GM23338 (cell line): ENCODE results near the gene NFIB.
A peak's percentile ranks its signal among the peaks of the same experiment; 100 is the strongest.

Source experiments
- CREB1 ChIP-seq: fragments of 250-450 bp; sonication (Bioruptor Pico); IDR thresholded peaks from 2 replicates; pipeline ENCODE4 v1.5.0; 2020; ENCODE audit warnings: low read depth, mild to moderate bottlenecking, moderate library complexity
- EZH2 ChIP-seq: fragments of 200-600 bp; sonication (generic); IDR thresholded peaks from one replicate; pipeline ENCODE4 v1.8.0; 2017; ENCODE audit warnings: antibody characterized with exemption, mild to moderate bottlenecking, low read depth; ENCODE audit not compliant: unreplicated experiment
- EZH2phosphoT487 ChIP-seq: fragments of 200-600 bp; sonication (generic); IDR thresholded peaks from one replicate; pipeline ENCODE4 v1.8.1; 2018; ENCODE audit warnings: antibody characterized with exemption; ENCODE audit not compliant: unreplicated experiment
- JUNB ChIP-seq: IDR thresholded peaks from one replicate; pipeline ENCODE4 v1.6.1; 2016; ENCODE audit warnings: antibody characterized with exemption; ENCODE audit not compliant: unreplicated experiment
- NANOG ChIP-seq: IDR thresholded peaks from 2 replicates; pipeline ENCODE4 v1.6.1; 2016; ENCODE audit warnings: antibody characterized with exemption, borderline replicate concordance
- POLR2AphosphoS5 ChIP-seq: IDR thresholded peaks from 2 replicates; pipeline ENCODE4 v1.6.1; 2016; ENCODE audit warnings: antibody characterized with exemption, low read depth
- STAT1 ChIP-seq: IDR thresholded peaks from one replicate; pipeline ENCODE4 v1.6.1; 2016; ENCODE audit warnings: antibody characterized with exemption; ENCODE audit not compliant: unreplicated experiment
- ZNF114 ChIP-seq: fragments of 250-450 bp; sonication (Bioruptor Pico); IDR thresholded peaks from 2 replicates; pipeline ENCODE4 v1.5.0; 2020; ENCODE audit warnings: mild to moderate bottlenecking, moderate library complexity
- ZNF331 ChIP-seq: fragments of 250-450 bp; sonication (Bioruptor Pico); IDR thresholded peaks from 2 replicates; pipeline ENCODE4 v1.5.0; 2020; ENCODE audit warnings: low read depth, mild to moderate bottlenecking, moderate library complexity
- TF ChIP-seq, protein P1 (sequence below), 2 experiments: fragments of 200-600 bp in 1 of 2; sonication (generic) in 1 of 2; conservative IDR thresholded peaks; 2 replicates each; pipeline versions ENCODE4 v1.5.1 to v1.6.1; 2016 to 2017; ENCODE audit warnings: antibody characterized with exemption in 2 of 2, low read depth in 2 of 2, mild to moderate bottlenecking in 2 of 2, moderate library complexity in 1 of 2
- TF ChIP-seq, protein P2 (sequence below): IDR thresholded peaks from one replicate; pipeline ENCODE4 v1.6.1; 2018; ENCODE audit warnings: antibody characterized with exemption; ENCODE audit not compliant: unreplicated experiment
- TF ChIP-seq, protein P3 (sequence below): IDR thresholded peaks from 2 replicates; pipeline ENCODE4 v1.6.1; 2016; ENCODE audit warnings: antibody characterized with exemption

DNA sequence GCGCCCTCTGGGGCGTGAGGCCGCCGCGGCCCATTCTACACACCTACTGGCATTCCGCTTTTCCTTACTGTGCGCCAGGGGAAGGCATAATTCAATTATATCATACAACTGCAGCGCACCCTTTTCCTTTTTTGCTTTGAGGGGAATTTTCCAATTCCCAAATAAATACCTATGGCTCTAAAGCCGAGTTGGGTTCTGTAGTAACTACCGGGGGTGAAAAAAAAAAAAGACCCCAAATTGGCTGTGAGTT is 34.1 kb upstream of the NFIB start:
- no peak for TF ChIP-seq CREB1
- TF ChIP-seq, protein P1, sequence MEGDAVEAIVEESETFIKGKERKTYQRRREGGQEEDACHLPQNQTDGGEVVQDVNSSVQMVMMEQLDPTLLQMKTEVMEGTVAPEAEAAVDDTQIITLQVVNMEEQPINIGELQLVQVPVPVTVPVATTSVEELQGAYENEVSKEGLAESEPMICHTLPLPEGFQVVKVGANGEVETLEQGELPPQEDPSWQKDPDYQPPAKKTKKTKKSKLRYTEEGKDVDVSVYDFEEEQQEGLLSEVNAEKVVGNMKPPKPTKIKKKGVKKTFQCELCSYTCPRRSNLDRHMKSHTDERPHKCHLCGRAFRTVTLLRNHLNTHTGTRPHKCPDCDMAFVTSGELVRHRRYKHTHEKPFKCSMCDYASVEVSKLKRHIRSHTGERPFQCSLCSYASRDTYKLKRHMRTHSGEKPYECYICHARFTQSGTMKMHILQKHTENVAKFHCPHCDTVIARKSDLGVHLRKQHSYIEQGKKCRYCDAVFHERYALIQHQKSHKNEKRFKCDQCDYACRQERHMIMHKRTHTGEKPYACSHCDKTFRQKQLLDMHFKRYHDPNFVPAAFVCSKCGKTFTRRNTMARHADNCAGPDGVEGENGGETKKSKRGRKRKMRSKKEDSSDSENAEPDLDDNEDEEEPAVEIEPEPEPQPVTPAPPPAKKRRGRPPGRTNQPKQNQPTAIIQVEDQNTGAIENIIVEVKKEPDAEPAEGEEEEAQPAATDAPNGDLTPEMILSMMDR (conservative IDR thresholded peaks at IDR 0.05; ENCODE audit: low read depth in 2 of 2): no peak; a peak in 1 of 4 replicates
- TF ChIP-seq, protein P2, sequence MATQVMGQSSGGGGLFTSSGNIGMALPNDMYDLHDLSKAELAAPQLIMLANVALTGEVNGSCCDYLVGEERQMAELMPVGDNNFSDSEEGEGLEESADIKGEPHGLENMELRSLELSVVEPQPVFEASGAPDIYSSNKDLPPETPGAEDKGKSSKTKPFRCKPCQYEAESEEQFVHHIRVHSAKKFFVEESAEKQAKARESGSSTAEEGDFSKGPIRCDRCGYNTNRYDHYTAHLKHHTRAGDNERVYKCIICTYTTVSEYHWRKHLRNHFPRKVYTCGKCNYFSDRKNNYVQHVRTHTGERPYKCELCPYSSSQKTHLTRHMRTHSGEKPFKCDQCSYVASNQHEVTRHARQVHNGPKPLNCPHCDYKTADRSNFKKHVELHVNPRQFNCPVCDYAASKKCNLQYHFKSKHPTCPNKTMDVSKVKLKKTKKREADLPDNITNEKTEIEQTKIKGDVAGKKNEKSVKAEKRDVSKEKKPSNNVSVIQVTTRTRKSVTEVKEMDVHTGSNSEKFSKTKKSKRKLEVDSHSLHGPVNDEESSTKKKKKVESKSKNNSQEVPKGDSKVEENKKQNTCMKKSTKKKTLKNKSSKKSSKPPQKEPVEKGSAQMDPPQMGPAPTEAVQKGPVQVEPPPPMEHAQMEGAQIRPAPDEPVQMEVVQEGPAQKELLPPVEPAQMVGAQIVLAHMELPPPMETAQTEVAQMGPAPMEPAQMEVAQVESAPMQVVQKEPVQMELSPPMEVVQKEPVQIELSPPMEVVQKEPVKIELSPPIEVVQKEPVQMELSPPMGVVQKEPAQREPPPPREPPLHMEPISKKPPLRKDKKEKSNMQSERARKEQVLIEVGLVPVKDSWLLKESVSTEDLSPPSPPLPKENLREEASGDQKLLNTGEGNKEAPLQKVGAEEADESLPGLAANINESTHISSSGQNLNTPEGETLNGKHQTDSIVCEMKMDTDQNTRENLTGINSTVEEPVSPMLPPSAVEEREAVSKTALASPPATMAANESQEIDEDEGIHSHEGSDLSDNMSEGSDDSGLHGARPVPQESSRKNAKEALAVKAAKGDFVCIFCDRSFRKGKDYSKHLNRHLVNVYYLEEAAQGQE: no peak
- peak; percentile 89 for TF ChIP-seq EZH2
- no peak for TF ChIP-seq EZH2phosphoT487
- no peak for TF ChIP-seq POLR2AphosphoS5
- TF ChIP-seq, protein P3, sequence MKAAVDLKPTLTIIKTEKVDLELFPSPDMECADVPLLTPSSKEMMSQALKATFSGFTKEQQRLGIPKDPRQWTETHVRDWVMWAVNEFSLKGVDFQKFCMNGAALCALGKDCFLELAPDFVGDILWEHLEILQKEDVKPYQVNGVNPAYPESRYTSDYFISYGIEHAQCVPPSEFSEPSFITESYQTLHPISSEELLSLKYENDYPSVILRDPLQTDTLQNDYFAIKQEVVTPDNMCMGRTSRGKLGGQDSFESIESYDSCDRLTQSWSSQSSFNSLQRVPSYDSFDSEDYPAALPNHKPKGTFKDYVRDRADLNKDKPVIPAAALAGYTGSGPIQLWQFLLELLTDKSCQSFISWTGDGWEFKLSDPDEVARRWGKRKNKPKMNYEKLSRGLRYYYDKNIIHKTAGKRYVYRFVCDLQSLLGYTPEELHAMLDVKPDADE: no peak
- TF ChIP-seq ZNF331 (CRISPR knock-in tag): no peak
- TF ChIP-seq ZNF114 (CRISPR knock-in tag): no peak
- TF ChIP-seq STAT1: no peak
- no peak for TF ChIP-seq NANOG
- TF ChIP-seq JUNB: no peak
